ENCODE results near the gene AMPD3.

DNA sequence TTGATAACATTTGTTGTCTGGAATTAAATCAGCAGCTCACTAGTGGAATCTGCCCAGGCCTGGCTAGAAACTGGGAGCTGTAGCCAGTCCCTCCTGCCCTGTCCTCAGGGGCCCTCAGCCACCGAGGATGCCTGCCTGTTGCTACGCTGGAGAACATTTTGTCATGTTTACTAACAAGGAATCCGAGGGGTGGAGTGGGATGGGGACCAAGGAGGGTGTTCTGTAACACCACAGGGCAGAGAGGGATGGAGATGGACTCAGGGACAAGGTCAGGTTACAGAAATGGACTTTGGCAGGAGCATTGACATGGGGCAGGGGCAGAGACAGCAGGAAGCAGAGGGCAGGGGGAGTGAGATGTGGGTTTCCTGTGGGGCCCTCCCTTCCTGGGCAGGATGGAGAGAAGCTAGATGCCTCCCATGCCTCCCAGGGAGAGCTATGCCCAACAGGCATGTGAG, 45.8 kb upstream of the AMPD3 start:
- TF ChIP-seq, protein P1, sequence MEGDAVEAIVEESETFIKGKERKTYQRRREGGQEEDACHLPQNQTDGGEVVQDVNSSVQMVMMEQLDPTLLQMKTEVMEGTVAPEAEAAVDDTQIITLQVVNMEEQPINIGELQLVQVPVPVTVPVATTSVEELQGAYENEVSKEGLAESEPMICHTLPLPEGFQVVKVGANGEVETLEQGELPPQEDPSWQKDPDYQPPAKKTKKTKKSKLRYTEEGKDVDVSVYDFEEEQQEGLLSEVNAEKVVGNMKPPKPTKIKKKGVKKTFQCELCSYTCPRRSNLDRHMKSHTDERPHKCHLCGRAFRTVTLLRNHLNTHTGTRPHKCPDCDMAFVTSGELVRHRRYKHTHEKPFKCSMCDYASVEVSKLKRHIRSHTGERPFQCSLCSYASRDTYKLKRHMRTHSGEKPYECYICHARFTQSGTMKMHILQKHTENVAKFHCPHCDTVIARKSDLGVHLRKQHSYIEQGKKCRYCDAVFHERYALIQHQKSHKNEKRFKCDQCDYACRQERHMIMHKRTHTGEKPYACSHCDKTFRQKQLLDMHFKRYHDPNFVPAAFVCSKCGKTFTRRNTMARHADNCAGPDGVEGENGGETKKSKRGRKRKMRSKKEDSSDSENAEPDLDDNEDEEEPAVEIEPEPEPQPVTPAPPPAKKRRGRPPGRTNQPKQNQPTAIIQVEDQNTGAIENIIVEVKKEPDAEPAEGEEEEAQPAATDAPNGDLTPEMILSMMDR (IDR thresholded peaks at IDR 0.05; ENCODE audit: low read depth, low read length), result no peak
- TF ChIP-seq EZH2phosphoT487 (IDR thresholded peaks at IDR 0.05; ENCODE audit: low read depth), result no peak
